ENCODE results near the gene RPE65. TPM values are rescaled to one million over a fixed set of nuclear protein-coding genes. Genes with fewer than 3 reads are reported as not detected.

RPE65 gene
- polyA plus RNA-seq, 3 donors, result not detected

- no peak for DNase-seq
- Mint-ChIP-seq H3K9me3 (peaks cover 0 to 2% (median 0%) of the 10 kb centered on the region in 7 donors), H3K27me3 (ENCODE audit: low read depth in 3 of 3) (no peaks in the 10 kb centered on the region), H3K4me3 (no peak overlapping the region), H3K36me3 (peaks cover 36 to 51% of the 10 kb centered on the region in 2 donors), H3K4me1 (peaks cover 12% of the 10 kb centered on the region), H3K27ac (peak overlapping the region in 1 of 7 donors; percentile 14)
- intact Hi-C loops (cut with micrococcal nuclease), result no loop called here
- Histone ChIP-seq H4K20me1 (ENCODE audit: insufficient read depth, low read length) (no peaks in the 10 kb centered on the region), H3K36me3 (replicated peaks in 1 of 2; ENCODE audit: control insufficient read depth in 1 of 2, insufficient read depth in 2 of 2, low read length in 2 of 2) (peaks cover 19 to 68% of the 10 kb centered on the region in 2 donors), H2AFZ (ENCODE audit: insufficient read depth, low read depth, low read length, poor library complexity, severe bottlenecking) (no peak overlapping the region), H3K4me1 (ENCODE audit: control insufficient read depth in 1 of 2, insufficient read depth in 2 of 2, low read length in 2 of 2) (peaks cover 0 to under 1% of the 10 kb centered on the region in 2 donors), H3K27me3 (ENCODE audit: control insufficient read depth in 2 of 2, insufficient read depth in 2 of 2, low read length in 2 of 2) (no peaks in the 10 kb centered on the region), H3K27ac (ENCODE audit: low read depth in 1 of 2, low read length in 2 of 2) (peak overlapping the region in 1 of 2 donors; percentile 26), H3K9me3 (replicated peaks in 1 of 2; ENCODE audit: control insufficient read depth in 1 of 2, insufficient read depth in 1 of 2, low read length in 2 of 2) (no peaks in the 10 kb centered on the region), H3K9ac (ENCODE audit: insufficient read depth, low read length, poor library complexity, severe bottlenecking) (no peak overlapping the region), H3K4me3 (replicated peaks in 1 of 3; ENCODE audit: low read depth in 2 of 3, low read length in 3 of 3) (no peak overlapping the region), H3K79me2 (ENCODE audit: insufficient read depth, low read length) (peaks cover 52% of the 10 kb centered on the region), H3K4me2 (replicated peaks; ENCODE audit: extremely low read depth, low read length, poor library complexity, severe bottlenecking) (no peak overlapping the region)
- no peak for TF ChIP-seq CTCF (IDR thresholded peaks at IDR 0.05)
- no CpG with 5 or more reads among the region's 2 CpGs for WGBS (ENCODE audit: insufficient coverage)
Observed at GRCh38 chr1:68490046-68490651, 40.4 kb upstream of the RPE65 start.

DNA sequence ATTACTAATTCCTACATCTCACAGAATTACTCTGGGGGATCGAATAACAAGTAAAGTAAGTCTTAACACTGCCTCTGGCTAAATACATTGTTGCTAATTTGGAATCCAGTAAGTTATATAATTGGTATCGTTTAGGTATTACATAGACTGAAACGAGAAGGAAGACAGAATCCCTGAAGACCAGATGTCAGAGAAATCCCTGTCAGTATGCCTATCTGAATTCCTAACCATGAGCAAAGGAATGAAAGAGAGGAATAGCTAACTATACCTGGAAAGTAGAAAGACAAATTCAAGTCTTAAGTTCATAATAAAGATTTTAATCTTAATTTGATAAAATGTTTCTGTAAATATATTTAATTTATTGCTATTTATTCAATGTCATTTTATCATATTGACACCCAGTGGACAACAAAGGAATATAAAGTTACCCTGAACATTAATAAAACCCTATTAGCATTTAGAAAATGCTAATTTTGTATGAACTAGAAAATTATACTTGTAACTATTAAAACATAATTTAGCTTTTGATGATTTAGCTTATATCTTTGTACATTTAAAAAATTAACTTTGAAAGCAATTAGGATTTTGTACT, 35.8 kb upstream of the RPE65 start:
- intact Hi-C loops (cut with micrococcal nuclease), result no loop called here
- Histone ChIP-seq H3K4me2 (replicated peaks; ENCODE audit: extremely low read depth, low read length, poor library complexity, severe bottlenecking) (no peak overlapping the region), H3K9me3 (replicated peaks in 1 of 2; ENCODE audit: control insufficient read depth in 1 of 2, insufficient read depth in 1 of 2, low read length in 2 of 2) (no peaks in the 10 kb centered on the region), H2AFZ (ENCODE audit: insufficient read depth, low read depth, low read length, poor library complexity, severe bottlenecking) (no peak overlapping the region), H4K20me1 (ENCODE audit: insufficient read depth, low read length) (no peaks in the 10 kb centered on the region), H3K4me1 (ENCODE audit: control insufficient read depth in 1 of 2, insufficient read depth in 2 of 2, low read length in 2 of 2) (no peaks in the 10 kb centered on the region), H3K4me3 (replicated peaks in 1 of 3; ENCODE audit: low read depth in 2 of 3, low read length in 3 of 3) (no peak overlapping the region), H3K79me2 (ENCODE audit: insufficient read depth, low read length) (peaks cover 6% of the 10 kb centered on the region), H3K27ac (ENCODE audit: low read depth in 1 of 2, low read length in 2 of 2) (no peak overlapping the region), H3K9ac (ENCODE audit: insufficient read depth, low read length, poor library complexity, severe bottlenecking) (no peak overlapping the region), H3K27me3 (ENCODE audit: control insufficient read depth in 2 of 2, insufficient read depth in 2 of 2, low read length in 2 of 2) (no peaks in the 10 kb centered on the region), H3K36me3 (replicated peaks in 1 of 2; ENCODE audit: control insufficient read depth in 1 of 2, insufficient read depth in 2 of 2, low read length in 2 of 2) (peaks cover 36 to 86% of the 10 kb centered on the region in 2 donors)
- Mint-ChIP-seq H3K9me3 (no peaks in the 10 kb centered on the region), H3K4me1 (no peaks in the 10 kb centered on the region), H3K4me3 (no peak overlapping the region), H3K27ac (no peak overlapping the region), H3K27me3 (ENCODE audit: low read depth in 3 of 3) (no peaks in the 10 kb centered on the region), H3K36me3 (peaks cover 53 to 66% of the 10 kb centered on the region in 2 donors)
- DNase-seq, result no peak
- no CpG with 5 or more reads among the region's 3 CpGs for WGBS (ENCODE audit: insufficient coverage)
- no peak for TF ChIP-seq CTCF (IDR thresholded peaks at IDR 0.05)
